K562 (cell line): ENCODE measurements around the gene GPR39. TPM values are rescaled to one million over a fixed set of nuclear protein-coding genes. Genes with fewer than 3 reads are reported as not detected.

Experiments used
- ATAC-seq: fragments of 200-7000 bp; cut with Tn5 transposase; 3 replicates; pipeline ENCODE4 v1.9.1; 2020; ENCODE audit warnings: moderate library complexity
- BruUV-seq: library from RNA; stranded (reverse); fragments of 400-500 nt; replicated peaks from 2 replicates; lab custom pipeline; 2021; lab: Mats Ljungman, UMichigan
- CTCF ChIA-PET: fragments of 300-600 bp; formaldehyde crosslinking; extraction: SDS; loops from one replicate; lab custom pipeline; 2021; ENCODE audit warnings: low intra/inter-chr PET ratio; lab: Yijun Ruan, JAX
- POLR2A ChIA-PET: fragments of 300-600, 350-650 bp; sonication (Branson Sonifier 250); formaldehyde crosslinking; extraction: SDS; loops from one replicate; lab custom pipeline; 2021; ENCODE audit warnings: antibody characterized with exemption, inconsistent platforms; lab: Yijun Ruan, JAX
- DNase-seq, 4 experiments: peaks; one replicate each; pipeline versions ENCODE4 v3.0.0 to v3.0.0-alpha.2; 2011 to 2018; ENCODE audit warnings: low spot score in 3 of 4, mixed read lengths in 3 of 4; ENCODE audit errors: extremely low read depth in 1 of 4
- FAIRE-seq: peaks from 2 replicates; lab custom pipeline; 2011; peaks lifted over from hg19 to GRCh38; lab: Jason Lieb, UNC
- H2AFZ ChIP-seq: 2 replicates; pipeline ENCODE4 v1.6.0; 2011; ENCODE audit warnings: low read depth, low read length, control low read depth, inconsistent platforms
- H3K27ac ChIP-seq: fragments of 200-600 bp; 3 replicates; pipeline ENCODE4 v1.8.0; 2011; ENCODE audit warnings: low read depth, mild to moderate bottlenecking, control low read depth, inconsistent platforms, low read length, moderate library complexity, mixed read lengths; ENCODE audit errors: extremely low read depth
- H3K27me3 ChIP-seq, 2 experiments: fragments of 300-600 bp in 1 of 2; 2 replicates in 1 of 2; 3 replicates in 1 of 2; pipeline versions ENCODE4 v1.6.0 to v1.8.0; 2011; ENCODE audit warnings: inconsistent platforms in 2 of 2, low read length in 2 of 2, mild to moderate bottlenecking in 1 of 2, mixed read lengths in 1 of 2, moderate library complexity in 1 of 2; ENCODE audit not compliant: control insufficient read depth in 2 of 2, insufficient read depth in 2 of 2
- H3K36me3 ChIP-seq: fragments of 300-600 bp; 3 replicates; pipeline ENCODE4 v1.8.0; 2011; ENCODE audit warnings: mild to moderate bottlenecking, low read length, inconsistent platforms; ENCODE audit not compliant: control insufficient read depth, insufficient read depth
- H3K4me1 ChIP-seq, 2 experiments: fragments of 200-600 bp in 1 of 2; replicated peaks in 1 of 2; 2 replicates in 1 of 2; 3 replicates in 1 of 2; pipeline versions ENCODE4 v1.5.1 to v1.8.0; 2011; ENCODE audit warnings: inconsistent platforms in 2 of 2, low read length in 2 of 2, mild to moderate bottlenecking in 1 of 2, mixed read lengths in 1 of 2, moderate library complexity in 1 of 2; ENCODE audit not compliant: control insufficient read depth in 2 of 2, insufficient read depth in 2 of 2
- H3K4me2 ChIP-seq: 2 replicates; pipeline ENCODE4 v1.6.1; 2011; ENCODE audit warnings: low read length, control low read depth, inconsistent platforms, mixed read lengths; ENCODE audit not compliant: insufficient read depth
- H3K4me3 ChIP-seq: fragments of 200-600 bp; sonication (generic), shearing (Covaris generic); 2 replicates; pipeline ENCODE4 v1.5.1; 2016; ENCODE audit warnings: control low read depth, inconsistent platforms
- H3K79me2 ChIP-seq: fragments of 200-600 bp; 3 replicates; pipeline ENCODE4 v1.8.0; 2011; ENCODE audit warnings: low read length, inconsistent platforms; ENCODE audit not compliant: control insufficient read depth, insufficient read depth
- H3K9ac ChIP-seq, 2 experiments: 2 replicates each; pipeline versions ENCODE4 v1.6.0 to v1.6.1; 2011; ENCODE audit warnings: low read depth in 2 of 2, low read length in 2 of 2, control low read depth in 1 of 2, inconsistent platforms in 1 of 2, mild to moderate bottlenecking in 1 of 2, mixed read lengths in 1 of 2; ENCODE audit not compliant: insufficient read depth in 1 of 2
- H3K9me1 ChIP-seq: one replicate; pipeline ENCODE4 v1.6.0; 2011; ENCODE audit warnings: inconsistent platforms, mild to moderate bottlenecking, low read length, moderate library complexity; ENCODE audit not compliant: control insufficient read depth, insufficient read depth
- H3K9me3 ChIP-seq: replicated peaks from 2 replicates; pipeline ENCODE4 v1.5.1; 2011; ENCODE audit warnings: low read depth, low read length, inconsistent platforms; ENCODE audit not compliant: control insufficient read depth, insufficient read depth
- H4K20me1 ChIP-seq: replicated peaks from 2 replicates; pipeline ENCODE4 v1.6.1; 2011; ENCODE audit warnings: low read length, inconsistent platforms, mixed read lengths; ENCODE audit not compliant: control insufficient read depth, insufficient read depth
- HEY1 ChIP-seq: fragments of 250-450 bp; sonication (Bioruptor Pico); IDR thresholded peaks from 2 replicates; pipeline ENCODE4 v1.5.0; 2020; ENCODE audit warnings: mild to moderate bottlenecking, moderate library complexity, borderline replicate concordance
- HIVEP1 ChIP-seq: fragments of 250-450 bp; sonication (Bioruptor Pico); IDR thresholded peaks from 2 replicates; pipeline ENCODE4 v1.4.0; 2020; ENCODE audit warnings: mild to moderate bottlenecking
- KLF10 ChIP-seq: fragments of 250-450 bp; sonication (Bioruptor Pico); IDR thresholded peaks from 2 replicates; pipeline ENCODE4 v1.6.1; 2021; ENCODE audit warnings: matching md5 sums
- MCM2 ChIP-seq: fragments of 450-650 bp; IDR thresholded peaks from 2 replicates; pipeline ENCODE4 v1.6.1; 2017; ENCODE audit warnings: low read depth, mild to moderate bottlenecking
- MEF2A ChIP-seq: IDR thresholded peaks from 2 replicates; pipeline ENCODE4 v1.6.1; 2011; ENCODE audit warnings: low read depth, mild to moderate bottlenecking, low read length, moderate library complexity; ENCODE audit not compliant: control insufficient read depth
- PPARD ChIP-seq: fragments of 250-450 bp; sonication (Bioruptor Pico); IDR thresholded peaks from 2 replicates; pipeline ENCODE4 v1.8.0; 2022; ENCODE audit warnings: inconsistent platforms, mild to moderate bottlenecking, moderate library complexity
- SRSF9 ChIP-seq: fragments of 200-400 bp; formaldehyde crosslinking; IDR thresholded peaks from 2 replicates; pipeline ENCODE4 v1.6.1; 2017; ENCODE audit warnings: low read depth, low read length, borderline replicate concordance
- STAT5A ChIP-seq: IDR thresholded peaks from 2 replicates; pipeline ENCODE4 v1.6.1; 2012; ENCODE audit warnings: low read length, inconsistent platforms, borderline replicate concordance
- ZFPM2 ChIP-seq: fragments of 250-450 bp; sonication (Bioruptor Pico); IDR thresholded peaks from 2 replicates; pipeline ENCODE4 v1.5.1; 2022; ENCODE audit warnings: mild to moderate bottlenecking
- ZFX ChIP-seq: sonication (generic); formaldehyde crosslinking; IDR thresholded peaks from 2 replicates; pipeline ENCODE4 v1.8.0; 2022; ENCODE audit warnings: mild to moderate bottlenecking, missing genetic modification reagents, moderate library complexity
- ZKSCAN3 ChIP-seq: fragments of 250-450 bp; sonication (Bioruptor Pico); IDR thresholded peaks from 2 replicates; pipeline ENCODE4 v1.4.0; 2020
- ZNF431 ChIP-seq: sonication (generic); formaldehyde crosslinking; IDR thresholded peaks from 2 replicates; pipeline ENCODE4 v1.8.0; 2022; ENCODE audit warnings: mild to moderate bottlenecking, missing genetic modification reagents
- in situ Hi-C: fragments of 300-500 bp; cut with MboI; formaldehyde crosslinking; loops from 4 replicates; pipeline ENCODE4 v1.15.0; 2018; ENCODE audit warnings: inconsistent platforms, mixed read lengths
- intact Hi-C: fragments of 100-400 bp; cut with micrococcal nuclease; formaldehyde crosslinking; loops from 2 replicates; pipeline ENCODE4 v1.14.2; 2022
- polyA plus RNA-seq, 8 experiments: library from polyadenylated mRNA; depleted of rRNA in 4 of 8; stranded (reverse) in 5 of 8; unstranded in 3 of 8; fragments of >200 nt; fragmentation: Nextera tagmentation in 2 of 8; fragmentation: Illumina TruSeq in 1 of 8; extraction: Ambion mirVana in 2 of 8; extraction: Trizol in 1 of 8; gene quantifications; 2 replicates each; pipeline versions ENCODE4 v1.2.1 to v1.2.3, GENCODE V29; 2011 to 2014; ENCODE audit warnings: inconsistent platforms in 1 of 8, missing spikeins in 1 of 8
- total RNA-seq, 7 experiments: library from RNA; depleted of rRNA in 6 of 7; stranded (reverse); fragments of >200 nt in 6 of 7; fragmentation: Illumina TruSeq in 2 of 7; extraction: Trizol in 2 of 7; gene quantifications; 2 replicates each; pipeline versions ENCODE4 v1.2.1 to v1.2.3, GENCODE V29; 2011 to 2021; ENCODE audit warnings: low replicate concordance in 1 of 7
- TF ChIP-seq, protein P1 (sequence below): fragments of 250-450 bp; sonication (Bioruptor Pico); IDR thresholded peaks from 2 replicates; pipeline ENCODE4 v1.5.0; 2021; ENCODE audit warnings: mild to moderate bottlenecking, moderate library complexity
- TF ChIP-seq, protein P2 (sequence below): IDR thresholded peaks from 2 replicates; pipeline ENCODE4 v1.6.1; 2014; ENCODE audit warnings: antibody characterized with exemption
- TF ChIP-seq, protein P3 (sequence below), 2 experiments: fragments of 450-650 bp; IDR thresholded peaks; 2 replicates each; pipeline ENCODE4 v1.6.1; 2016

GPR39 gene
- total and polyA plus RNA-seq, 9 of the 15 experiments (the other 6 are each of a cell fraction or from before 2014, with no cell fraction given), result 0.04 TPM; not detected in 8

DNA sequence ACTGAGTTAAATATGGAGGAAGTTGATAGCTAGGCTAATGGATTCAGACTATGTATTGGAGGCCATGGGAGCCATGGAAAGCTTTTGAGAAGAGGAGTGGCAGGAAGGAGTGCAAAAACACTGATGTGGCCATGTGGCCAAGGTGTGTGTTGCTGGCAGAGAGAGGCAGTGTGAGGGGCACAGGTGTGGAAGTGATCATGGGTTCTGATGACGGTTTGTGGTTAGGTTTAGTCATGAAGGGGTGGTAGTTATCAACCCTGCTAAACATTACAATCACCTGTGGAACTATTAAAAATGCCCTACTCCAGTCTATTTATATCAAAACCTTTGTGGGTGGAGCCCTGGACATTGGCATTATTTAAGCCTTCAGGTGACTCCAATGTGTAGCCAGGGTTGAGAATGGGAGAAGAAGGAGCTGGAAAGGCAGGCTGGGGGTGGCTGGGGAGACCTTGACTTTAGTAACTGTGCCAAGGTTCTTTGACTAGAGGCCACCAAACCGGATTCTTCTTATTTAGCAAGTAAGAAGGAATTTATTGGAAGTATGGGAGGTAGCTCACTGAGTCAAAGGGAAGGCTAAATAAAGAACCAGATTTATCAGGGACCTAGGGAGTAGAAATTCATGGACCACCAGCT, 13.5 kb downstream of the GPR39 start (continued):
- TF ChIP-seq, protein P1, sequence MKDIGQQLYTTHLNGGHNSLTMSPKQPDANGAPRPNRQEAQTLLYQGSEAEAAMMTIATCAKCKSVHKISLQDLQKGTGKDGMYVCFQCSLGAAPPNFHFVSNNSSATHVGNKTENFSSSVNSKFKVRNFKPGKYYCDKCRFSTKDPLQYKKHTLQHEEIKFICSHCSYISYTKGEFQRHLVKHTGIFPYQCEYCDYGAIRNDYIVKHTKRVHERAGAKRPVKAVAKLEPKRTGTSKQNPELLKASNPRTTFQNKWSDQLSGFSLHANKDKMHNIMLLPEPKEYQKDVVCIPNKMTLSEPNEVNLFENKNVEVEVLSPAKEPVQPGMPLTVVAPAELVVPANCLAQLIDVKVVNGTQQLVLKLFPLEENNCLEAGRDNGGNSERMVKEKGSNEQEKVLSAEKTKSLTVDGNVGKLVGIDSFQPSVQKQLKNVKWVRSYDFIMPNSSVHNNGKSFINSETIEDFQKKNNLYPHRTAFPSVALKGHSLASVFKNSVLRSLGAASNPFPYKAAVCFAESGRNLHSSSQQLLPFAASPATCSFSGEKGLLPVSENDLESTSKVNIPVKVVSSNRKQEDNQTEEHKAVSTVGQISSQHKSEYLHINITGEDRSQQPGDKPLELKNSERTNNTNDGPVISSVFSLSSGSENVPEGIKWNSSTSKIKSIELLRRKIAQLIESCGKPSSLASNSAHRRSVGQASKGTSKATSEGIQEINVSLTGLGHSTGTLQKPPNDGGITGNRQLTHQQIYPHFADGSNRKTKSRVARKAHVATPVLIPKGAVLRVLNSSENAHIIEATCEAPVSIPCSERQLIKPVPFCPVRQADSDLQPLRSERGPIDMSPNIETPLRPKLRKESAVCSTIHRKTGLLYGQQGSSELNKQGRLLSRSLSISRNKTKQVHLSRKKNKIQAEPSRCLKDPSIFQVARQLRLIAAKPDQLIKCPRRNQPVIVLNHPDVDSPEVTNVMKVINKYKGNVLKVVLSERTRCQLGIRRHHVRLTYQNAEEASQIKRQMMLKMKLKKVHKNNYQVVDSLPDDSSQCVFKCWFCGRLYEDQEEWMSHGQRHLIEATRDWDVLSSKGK (CRISPR knock-in tag), result no peak
- TF ChIP-seq, protein P2, sequence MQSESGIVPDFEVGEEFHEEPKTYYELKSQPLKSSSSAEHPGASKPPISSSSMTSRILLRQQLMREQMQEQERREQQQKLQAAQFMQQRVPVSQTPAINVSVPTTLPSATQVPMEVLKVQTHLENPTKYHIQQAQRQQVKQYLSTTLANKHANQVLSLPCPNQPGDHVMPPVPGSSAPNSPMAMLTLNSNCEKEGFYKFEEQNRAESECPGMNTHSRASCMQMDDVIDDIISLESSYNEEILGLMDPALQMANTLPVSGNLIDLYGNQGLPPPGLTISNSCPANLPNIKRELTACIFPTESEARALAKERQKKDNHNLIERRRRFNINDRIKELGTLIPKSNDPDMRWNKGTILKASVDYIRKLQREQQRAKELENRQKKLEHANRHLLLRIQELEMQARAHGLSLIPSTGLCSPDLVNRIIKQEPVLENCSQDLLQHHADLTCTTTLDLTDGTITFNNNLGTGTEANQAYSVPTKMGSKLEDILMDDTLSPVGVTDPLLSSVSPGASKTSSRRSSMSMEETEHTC, result no peak
- no peak for TF ChIP-seq PPARD (CRISPR knock-in tag)
- no peak for TF ChIP-seq SRSF9
- TF ChIP-seq KLF10, result no peak

DNA sequence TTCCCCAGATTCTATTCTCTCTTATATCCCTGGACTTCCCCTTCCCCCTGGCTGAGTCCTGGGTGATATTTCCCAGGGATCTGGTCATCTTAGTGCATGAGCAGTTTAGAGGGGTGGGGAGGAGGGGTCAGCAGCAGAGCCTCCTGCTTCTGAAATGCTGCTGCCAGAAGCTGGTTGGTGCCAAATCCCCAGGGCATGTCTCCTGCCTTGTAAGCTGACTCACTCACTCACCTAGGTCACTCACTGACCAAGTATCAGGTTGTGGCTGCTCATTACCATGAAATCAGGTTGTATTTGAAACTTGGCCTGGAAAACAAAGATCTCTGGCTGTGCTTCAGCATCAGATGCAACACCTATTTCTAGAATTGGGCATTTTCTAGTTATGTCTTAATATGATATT, 14.3 kb downstream of the GPR39 start:
- Histone ChIP-seq H3K27ac (no peak overlapping the region), H3K4me2 (no peak overlapping the region), H3K4me3 (no peak overlapping the region), H3K9ac (no peak overlapping the region), H3K9me1 (no peaks in the 10 kb centered on the region), H3K79me2 (no peaks in the 10 kb centered on the region), H2AFZ (no peak overlapping the region), H4K20me1 (no peaks in the 10 kb centered on the region), H3K4me1 (no peaks in the 10 kb centered on the region), H3K36me3 (no peaks in the 10 kb centered on the region), H3K27me3 (no peaks in the 10 kb centered on the region), H3K9me3 (no peaks in the 10 kb centered on the region)
- BruUV-seq, result no TSS peak
- in situ Hi-C loops (no loop called here), intact Hi-C loops (no loop called here)
- FAIRE-seq, result no peak
- ATAC-seq, result no peak
- DNase-seq, result no peak
- POLR2A ChIA-PET, result no interaction called here
- CTCF ChIA-PET, result no interaction called here
- TF ChIP-seq ZNF431, result no peak
- TF ChIP-seq ZFPM2, result no peak
- no peak for TF ChIP-seq ZFX
- TF ChIP-seq, protein P3, sequence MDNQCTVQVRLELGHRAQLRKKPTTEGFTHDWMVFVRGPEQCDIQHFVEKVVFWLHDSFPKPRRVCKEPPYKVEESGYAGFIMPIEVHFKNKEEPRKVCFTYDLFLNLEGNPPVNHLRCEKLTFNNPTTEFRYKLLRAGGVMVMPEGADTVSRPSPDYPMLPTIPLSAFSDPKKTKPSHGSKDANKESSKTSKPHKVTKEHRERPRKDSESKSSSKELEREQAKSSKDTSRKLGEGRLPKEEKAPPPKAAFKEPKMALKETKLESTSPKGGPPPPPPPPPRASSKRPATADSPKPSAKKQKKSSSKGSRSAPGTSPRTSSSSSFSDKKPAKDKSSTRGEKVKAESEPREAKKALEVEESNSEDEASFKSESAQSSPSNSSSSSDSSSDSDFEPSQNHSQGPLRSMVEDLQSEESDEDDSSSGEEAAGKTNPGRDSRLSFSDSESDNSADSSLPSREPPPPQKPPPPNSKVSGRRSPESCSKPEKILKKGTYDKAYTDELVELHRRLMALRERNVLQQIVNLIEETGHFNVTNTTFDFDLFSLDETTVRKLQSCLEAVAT (IDR thresholded peaks at IDR 0.05), result no peak
- TF ChIP-seq HIVEP1 (CRISPR knock-in tag), result no peak
- TF ChIP-seq ZKSCAN3 (CRISPR knock-in tag), result no peak
- no peak for TF ChIP-seq HEY1 (CRISPR knock-in tag)
- TF ChIP-seq MCM2, result no peak
- TF ChIP-seq STAT5A, result no peak
- no peak for TF ChIP-seq MEF2A
